ENCODE measurements around the gene TUSC1. TPM values are rescaled to one million over a fixed set of nuclear protein-coding genes. Genes with fewer than 3 reads are reported as not detected.
"Not testable (repeated sequence)": the region's sequence is repeated elsewhere in the genome, so short reads cannot be mapped to it uniquely, and the experiment has no call there.

Gene TUSC1
- total RNA-seq, result 10 to 100 TPM; 12.7 to 14.8 TPM
- long read RNA-seq, partial matches to known transcripts, result 0 of 1 reads
- long read RNA-seq, other reads (novel, unspliced or antisense), result 0 of 1 reads

DNA sequence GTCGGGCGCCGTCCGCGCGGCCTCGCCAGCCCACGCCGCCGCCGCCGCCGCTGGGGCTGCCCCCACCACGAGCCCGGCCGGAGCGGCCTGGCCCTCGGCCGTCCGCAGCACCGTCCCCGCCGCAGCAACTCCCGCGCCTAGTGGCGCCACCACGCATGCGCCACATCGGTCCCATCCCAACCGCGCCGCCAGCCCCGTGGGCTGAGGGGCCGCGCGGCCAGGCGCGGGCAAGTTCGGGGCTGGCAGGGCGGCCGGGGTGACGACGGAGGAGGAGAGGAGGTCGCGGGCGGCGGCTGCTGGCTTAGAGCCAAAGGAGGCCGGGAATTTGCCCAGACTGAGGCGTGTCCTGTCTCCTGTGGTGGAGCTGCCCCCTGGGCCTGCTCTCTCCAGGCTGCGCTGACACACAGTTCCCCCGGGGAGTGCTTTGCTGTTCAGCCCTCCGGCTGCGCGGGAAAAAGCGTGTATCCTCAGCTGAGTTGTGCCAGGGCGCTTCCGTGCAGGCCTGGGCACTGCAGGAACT lies at the start of gene TUSC1:
Gene TUSC1, minus strand, starts transcription at position 298 of the 520 bp plus-strand sequence. Its CDS starts 132 bp downstream, at position 166.
- intact Hi-C loops (cut with DNase I), result no loop called here

DNA sequence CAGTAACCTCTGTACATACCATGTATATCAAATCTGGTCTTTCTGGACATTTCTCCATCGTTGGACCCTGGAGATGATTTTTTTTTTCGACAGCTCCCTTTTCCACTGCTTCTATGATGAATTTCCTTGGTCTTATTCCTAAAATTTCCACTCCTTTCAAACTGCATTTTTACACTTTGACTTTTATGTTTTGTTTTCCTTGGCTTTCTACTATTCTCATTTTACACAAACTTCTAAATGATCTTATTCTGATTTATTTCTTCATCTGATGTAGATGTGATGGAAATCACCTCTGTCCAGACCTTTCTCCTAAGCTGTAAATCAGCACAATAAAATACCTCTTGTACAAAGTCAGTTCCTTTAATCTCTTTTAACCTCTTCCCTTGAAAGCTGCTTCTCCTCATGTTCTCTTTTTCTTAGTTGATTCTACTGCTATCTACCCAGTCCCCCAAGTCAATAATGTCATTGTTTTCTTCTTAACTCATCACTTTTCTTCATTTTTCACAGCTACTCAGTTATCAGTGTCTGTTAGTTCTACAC lies 48.7 kb upstream of the TUSC1 start:
- intact Hi-C loops (cut with DNase I), result loop anchor here in 1 of 2 donors (10.0 kb wide), 1 partner anchor 122 kb away; no protein-coding TSS in a partner anchor
- DNase-seq (no peak), ATAC-seq (no peak)

More for the DNA sequence above, at the start of gene TUSC1:
- ATAC-seq, result peak; percentile 89 to 92
- peak; percentile 91 for DNase-seq

DNA sequence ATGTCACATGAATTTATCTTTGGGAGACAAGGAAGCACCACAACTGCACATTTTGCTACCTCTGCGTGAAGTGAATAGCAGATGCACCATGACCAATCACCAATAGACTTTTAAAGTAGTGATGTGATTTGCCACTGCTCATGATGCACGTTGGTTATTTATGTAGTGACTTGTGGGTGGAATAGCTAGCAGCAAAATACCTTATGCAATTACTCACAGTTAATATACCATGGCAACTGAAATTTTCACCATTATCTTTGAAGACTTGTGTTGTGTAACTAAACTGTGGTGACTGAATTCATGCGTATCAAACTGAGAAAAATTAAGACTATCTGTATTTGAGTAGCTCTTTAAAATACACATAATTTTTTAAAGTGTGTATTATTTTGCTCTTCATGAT lies 46.2 kb upstream of the TUSC1 start:
- intact Hi-C loops (cut with DNase I), result loop anchor here in 1 of 2 donors (10.0 kb wide), 1 partner anchor 120 kb away; no protein-coding TSS in a partner anchor
- ATAC-seq (no peak), DNase-seq (no peak)

DNA sequence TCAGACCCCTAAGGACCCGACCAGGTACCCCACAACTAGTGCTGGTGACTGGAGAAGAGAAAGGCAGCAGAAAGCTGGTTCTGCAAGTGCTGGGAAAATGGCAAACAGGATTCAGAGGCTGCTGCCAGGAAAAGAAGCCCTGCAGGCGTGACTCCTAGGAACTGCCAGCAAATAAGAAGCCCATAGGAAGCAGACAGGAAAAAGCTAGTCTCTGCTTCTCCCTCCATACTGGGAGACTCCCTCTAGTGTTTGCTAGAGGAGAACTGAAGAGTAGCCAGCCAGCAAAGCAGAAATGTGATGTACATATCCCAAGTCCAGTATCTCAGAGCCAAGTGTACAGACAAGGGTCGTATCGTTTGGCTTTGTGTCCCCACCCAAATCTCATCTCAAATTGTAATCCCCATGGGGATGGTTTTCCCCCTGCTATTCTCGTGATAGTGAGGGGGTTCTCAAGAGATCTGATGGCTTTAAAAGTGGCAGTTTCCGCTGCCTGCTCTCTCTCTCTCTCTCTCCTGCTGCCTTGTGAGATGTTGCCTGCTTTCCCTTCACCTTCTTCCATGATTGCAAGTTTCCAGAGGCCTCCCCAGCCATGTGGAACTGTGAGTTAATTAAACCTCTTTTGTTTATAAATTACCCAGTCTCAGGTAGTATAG lies 38.1 kb upstream of the TUSC1 start:
- intact Hi-C loops (cut with DNase I), result no loop called here
- peak; percentile 19 for DNase-seq
- peak; percentile 72 to 86 for ATAC-seq

DNA sequence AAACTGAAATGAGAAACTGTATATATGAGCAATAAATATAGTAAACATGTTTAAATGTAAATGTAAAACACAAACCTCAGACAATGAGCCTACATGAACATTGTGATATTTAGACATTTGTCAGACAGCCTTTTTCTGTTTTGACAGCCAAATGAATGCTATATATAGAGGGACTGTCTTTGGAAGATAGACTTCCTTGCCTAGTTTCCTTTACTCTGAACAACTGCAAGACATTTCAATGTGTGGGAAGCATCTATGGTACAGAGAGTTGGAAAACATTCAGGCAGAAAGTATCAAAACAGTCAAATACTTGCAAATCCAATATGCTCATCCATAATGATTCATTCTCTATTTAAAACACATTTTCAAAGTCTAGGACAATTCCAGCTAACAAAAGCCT lies 31.7 kb upstream of the TUSC1 start:
- intact Hi-C loops (cut with DNase I), result no loop called here
- no peak for DNase-seq
- ATAC-seq, result no peak

DNA sequence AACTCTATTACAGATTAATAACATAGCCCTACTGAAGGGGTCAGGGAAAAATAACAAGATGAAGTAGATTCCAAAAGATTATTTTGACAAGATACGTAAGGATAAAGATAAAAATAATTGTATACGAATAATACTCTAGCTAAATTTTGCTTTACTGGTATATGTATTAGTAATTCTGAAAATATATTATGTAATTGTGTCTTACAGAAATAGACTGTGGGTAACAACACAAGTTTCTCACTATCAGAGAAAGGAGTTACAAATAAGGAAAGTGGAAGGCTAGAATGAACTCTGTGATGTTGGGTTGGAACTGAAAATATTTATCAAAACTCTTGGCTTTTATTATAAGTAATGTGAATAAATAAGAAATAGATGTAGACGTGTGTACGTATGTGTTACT lies 26.6 kb upstream of the TUSC1 start:
- intact Hi-C loops (cut with DNase I), result no loop called here
- DNase-seq (no peak), ATAC-seq (no peak)

DNA sequence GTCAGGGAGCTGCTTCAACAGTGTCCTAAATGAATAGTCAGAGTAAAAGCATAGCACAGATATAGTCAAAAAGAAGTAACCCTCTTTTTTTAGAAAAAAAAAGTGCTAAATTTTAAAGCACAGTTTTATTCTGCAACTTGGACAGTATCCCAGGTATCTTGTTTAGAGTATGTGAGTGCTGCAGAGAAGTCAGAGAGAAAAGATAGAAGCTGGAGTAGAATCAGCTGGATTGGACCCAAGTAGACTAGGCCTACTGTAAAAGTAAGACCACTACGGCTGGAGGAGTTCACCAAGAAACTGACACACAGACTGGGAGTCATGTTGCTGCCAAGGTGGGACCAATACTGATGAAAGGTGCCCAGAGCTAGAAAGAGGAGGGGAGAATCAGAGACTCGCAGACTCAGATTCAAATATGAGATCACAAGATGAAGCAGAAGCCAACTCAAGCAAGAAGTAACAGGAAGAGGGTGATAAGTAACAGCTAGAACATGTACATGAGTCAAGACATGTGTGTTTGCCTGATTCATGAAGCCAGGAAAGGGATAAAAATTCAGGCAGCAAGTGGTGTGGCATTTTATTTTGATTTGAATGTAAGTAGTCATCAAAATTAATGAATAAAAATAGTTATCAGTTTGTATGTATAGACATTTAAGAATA lies 25.6 kb upstream of the TUSC1 start:
- intact Hi-C loops (cut with DNase I), result no loop called here

DNA sequence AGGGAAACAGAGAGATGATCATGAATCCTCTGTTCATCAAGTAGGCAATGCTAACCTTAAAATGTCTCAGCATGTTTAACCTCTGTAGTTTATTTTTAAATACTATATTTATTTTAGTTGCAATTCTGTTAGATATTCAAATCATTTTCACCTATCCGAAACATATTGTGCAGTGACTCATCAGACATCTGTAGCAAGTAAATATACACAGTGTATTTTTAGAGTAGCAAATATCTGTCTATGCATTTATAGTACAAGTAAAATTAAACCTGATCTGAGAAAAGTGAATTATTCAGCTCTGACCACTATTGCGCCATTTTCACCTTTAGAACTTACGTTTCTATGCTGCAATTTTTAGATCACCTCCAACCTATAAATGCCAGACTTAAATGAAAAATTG lies 24.3 kb upstream of the TUSC1 start:
- intact Hi-C loops (cut with DNase I), result no loop called here
- ATAC-seq, result no peak
- DNase-seq, result no peak

More for the DNA sequence above, 25.6 kb upstream of the TUSC1 start:
- DNase-seq, result no peak
- ATAC-seq, result peak in 1 of 2 donors; percentile 75

DNA sequence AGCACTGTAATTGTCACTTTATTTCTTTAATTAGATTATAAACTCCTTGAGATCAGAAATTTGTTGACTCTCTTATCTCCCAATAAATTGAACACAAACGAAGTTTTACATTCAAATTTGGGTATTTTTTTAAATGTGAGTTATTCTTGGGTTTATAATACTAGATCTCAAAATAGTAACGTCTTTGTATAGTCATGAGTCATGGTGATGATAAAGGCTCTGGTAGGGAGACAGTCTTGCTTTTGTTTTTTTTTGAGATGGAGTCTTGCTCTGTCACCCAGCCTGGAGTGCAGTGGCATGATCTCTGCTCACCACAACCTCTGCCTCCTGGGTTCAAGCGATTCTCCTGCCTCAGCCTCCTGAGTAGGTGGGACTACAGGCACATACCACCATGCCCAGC lies 22.7 kb upstream of the TUSC1 start:
- DNase-seq; intact Hi-C loops (cut with DNase I): not testable (repeated sequence)
- ATAC-seq, result peak in 1 of 2 donors; percentile 29

DNA sequence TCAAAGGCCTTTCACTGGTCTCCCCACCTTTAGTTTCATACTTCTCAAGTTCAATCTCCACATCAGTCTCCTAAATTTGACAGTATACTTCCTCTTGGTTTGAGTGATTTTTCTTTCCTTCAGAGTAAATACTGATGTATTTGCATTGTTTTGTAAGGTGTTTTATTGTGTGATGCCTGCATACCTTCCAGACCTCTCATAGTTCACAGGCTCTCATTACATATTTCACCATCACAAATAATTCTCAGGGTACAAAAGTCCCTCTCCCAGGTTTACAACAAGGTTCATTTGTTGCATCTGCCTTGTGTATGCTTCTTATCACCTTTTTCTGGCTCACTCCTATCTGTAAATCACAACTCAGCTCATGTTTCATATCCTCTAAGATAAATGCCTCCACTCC lies 22.2 kb upstream of the TUSC1 start:
- no peak for ATAC-seq
- intact Hi-C loops (cut with DNase I), result no loop called here
- no peak for DNase-seq

DNA sequence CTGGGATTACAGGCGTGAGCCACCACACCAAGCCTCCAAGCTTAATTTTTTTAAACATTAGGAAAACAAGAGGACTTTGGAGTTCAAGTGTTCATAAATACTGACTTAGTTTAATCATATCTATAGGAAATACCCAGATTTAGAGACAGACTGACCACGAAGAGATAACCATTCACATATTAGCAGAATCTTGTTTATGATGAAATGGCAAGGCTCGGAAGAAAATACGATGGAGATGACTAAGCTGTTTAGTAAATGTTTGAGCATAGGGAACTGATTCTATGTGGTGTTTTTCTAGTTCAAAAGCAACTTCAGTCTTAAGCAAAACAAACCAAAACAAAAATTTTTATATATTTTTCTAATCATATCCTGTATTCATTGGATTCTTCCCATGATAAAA lies 13.5 kb upstream of the TUSC1 start:
- no peak for ATAC-seq
- intact Hi-C loops (cut with DNase I), result no loop called here

DNA sequence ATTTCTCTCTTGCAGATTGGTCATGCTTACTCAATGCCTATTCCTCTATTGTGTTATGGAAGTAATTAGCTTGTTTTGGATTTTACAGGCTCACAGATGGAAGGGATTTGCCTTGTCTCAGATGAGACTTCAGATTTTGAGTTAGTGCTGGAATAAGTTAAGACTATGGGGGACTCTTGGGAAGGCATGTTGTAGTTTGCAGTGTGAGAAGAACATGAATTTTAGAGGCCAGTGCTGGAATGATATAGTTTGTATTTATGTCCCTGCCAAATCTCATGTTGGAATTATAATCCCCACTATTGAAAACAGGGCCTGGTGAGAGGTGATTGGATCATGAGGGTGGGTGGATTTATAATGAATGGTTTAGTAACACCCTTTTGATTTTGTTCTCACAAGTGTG lies 6.1 kb upstream of the TUSC1 start:
- intact Hi-C loops (cut with DNase I), result no loop called here
- DNase-seq (no peak), ATAC-seq (no peak)

More for the DNA sequence above, 13.5 kb upstream of the TUSC1 start:
- no peak for DNase-seq

DNA sequence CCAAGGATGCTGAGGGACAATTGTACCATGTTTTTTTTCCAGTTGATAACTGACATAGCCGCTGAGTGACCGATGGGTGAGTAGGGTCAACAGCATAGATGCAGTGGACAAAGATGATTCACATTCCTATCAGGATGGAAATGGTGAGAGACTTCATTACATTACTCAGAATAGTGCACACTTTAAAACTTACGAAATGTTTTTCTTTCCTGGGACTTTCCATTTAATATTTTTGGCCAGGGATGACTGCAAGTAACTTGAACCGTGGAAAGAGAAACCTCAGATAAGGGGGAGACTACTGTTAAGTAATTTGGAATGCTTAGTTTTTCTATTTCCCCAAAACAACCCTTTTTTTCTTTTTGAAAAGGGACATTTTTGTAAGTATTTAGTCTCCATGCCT lies 3.0 kb upstream of the TUSC1 start:
- intact Hi-C loops (cut with DNase I), result no loop called here
- ATAC-seq, result peak in 1 of 2 donors; percentile 19
- no peak for DNase-seq

DNA sequence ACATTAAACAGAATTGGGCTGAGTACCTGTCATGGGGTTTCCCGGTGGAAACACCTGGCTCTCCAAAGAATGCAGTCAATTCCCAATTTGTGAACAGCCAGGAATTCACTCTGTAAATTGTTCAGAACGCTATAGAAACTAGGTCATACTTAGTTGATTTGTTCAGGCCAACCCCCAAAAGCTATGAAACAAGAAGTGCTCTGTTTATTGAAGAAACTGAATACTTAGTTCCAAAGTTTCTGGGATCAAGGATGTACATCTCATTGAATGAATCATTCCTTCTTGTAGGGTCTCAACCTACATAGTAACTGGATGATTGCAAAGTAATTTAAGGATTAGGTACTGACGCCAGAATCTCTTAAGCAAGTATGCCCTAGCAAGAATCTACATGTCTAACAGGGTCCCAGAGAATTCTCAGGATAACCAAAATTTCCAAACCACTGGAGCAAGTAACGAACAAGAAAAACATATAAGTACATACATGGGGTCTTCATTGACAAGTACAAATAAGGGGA lies 659 bp upstream of the TUSC1 start:
- no peak for ATAC-seq
- DNase-seq, result no peak
- intact Hi-C loops (cut with DNase I), result no loop called here

DNA sequence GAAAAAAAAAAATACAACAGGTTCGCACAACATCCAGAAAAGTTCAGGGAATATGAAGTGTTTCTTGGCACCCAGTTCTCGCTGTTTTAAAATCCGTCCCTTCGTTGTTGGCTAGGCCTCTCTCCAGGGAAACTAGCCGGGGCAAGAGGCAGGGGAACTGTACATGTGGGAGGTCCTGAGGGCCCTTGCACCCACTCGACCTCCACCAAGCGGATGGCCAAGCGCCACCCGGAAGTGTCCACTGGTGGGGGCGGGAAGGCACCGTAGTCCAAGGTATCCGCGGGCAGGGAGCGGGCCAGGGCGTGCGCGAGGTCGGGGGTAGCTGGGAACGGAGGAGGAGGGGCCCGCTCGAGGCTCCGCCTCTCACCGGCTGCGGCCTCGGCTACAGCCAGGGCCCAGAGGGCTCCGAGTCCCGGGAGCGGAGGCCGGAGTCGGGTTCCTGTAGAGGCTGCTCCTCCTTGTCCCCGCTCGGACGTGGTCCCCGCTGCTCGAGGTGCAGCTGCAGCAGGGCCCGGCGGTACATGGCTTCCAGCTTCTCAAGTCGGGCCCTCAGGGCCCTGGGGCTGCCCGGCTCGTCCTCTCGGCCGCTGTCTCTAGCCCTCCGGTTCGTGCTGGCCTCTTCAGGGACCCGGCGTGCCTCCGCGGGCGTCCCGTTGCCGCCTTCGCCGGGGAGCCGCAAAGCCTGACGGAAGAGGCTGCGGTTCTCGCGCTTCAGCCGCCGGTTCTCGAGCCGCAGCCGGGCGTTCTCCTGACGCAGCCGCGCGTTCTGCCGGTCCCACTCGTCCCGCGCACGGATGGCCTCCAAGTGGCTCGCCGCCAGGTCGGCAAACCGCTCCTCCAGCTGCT lies 720 bp downstream of the TUSC1 start:
- peak; percentile 94 to 97 for ATAC-seq
- intact Hi-C loops (cut with DNase I), result no loop called here
- peak; percentile 92 for DNase-seq

DNA sequence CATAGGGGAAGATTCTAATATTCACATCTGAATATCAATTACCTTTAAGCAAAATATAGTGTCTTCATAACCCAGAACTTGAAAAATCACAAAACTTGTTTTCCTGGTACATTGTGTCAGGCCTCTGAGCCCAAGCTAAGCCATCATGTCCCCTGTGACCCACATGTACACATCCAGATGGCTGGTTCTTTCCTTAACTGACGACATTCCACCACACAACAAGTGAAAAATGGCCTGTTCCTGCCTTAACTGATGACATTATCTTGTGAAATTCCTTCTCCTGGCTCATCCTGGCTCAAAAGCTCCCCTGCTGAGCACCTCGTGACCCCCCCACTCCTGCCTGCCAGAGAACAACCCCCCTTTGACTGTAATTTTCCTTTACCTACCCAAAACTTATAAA lies 2.4 kb downstream of the TUSC1 start:
- intact Hi-C loops (cut with DNase I); DNase-seq: not testable (repeated sequence)

DNA sequence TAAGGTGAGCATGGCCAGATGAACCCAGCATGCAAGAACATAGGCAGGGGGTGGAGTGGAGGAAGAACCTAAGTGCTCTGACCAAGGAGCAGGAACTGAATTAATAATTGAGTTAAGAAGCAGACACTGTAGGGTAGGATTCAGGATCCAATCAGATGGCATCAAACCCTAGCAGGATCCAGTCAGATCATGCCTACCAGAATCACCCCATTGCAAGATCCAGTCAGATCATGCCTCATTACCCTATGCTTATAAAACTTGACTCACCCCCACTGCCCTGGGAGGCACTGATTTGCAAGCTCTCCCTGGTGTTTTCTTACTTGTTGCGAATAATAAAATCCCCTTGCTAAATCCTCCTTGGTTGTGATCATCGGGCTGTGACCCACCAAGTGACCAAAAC lies 19.7 kb downstream of the TUSC1 start:
- intact Hi-C loops (cut with DNase I), result no loop called here
- DNase-seq, result no peak
- ATAC-seq, result no peak

More for the DNA sequence above, 2.4 kb downstream of the TUSC1 start:
- ATAC-seq, result not testable (repeated sequence)

DNA sequence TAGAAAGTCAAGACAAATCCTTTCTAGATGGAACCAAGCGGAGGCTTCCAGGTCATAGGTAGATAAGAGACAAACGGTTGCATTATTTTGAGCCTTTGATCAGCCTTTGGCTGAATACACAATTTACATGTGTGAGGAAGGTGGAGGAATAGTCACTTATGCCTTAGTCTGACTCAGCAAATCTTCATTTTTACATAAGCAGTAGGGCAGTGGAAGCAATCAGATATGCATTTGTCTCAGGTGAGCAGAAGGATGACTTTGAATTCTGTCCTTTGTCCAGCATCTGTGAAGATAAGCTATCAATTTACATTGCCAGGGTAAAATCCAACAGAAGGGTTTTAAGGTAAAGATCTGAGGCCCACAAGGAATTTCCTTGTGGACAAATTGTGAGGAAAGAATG lies 23.8 kb downstream of the TUSC1 start:
- intact Hi-C loops (cut with DNase I), result no loop called here
- ATAC-seq (no peak), DNase-seq (no peak)

DNA sequence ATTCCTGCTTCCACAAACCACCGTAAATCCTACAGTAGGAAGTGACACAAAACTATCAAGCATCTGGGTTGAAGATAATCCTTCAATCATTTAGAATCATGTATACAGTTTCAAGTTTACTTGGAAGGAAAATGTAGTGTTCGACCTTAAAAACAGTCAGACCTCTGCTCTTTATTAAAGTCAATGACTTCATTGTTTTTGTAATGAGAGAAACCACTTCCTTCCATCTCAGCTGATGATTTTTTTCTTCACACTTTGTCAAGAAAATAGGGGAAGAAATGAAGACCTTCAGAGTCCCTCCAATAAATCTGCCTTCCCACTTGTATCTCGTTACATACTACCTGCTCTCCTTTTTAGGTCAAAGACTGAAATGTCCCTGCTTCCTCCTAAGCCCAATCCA lies 30.1 kb downstream of the TUSC1 start:
- DNase-seq (no peak), ATAC-seq (no peak)
- intact Hi-C loops (cut with DNase I), result no loop called here
